ENCODE results near the gene CCL5. TPM values are rescaled to one million over a fixed set of nuclear protein-coding genes. Genes with fewer than 3 reads are reported as not detected.

Gene CCL5
- total and polyA plus RNA-seq, 2 donors (not counting 1 experiment from before 2014, with no cell fraction given), result 2.9 to 5.3 TPM

- Mint-ChIP-seq H3K4me3 (no peak overlapping the region), H3K9me3 (ENCODE audit: insufficient read depth) (no peaks in the 10 kb centered on the region), H3K27me3 (no peaks in the 10 kb centered on the region), H3K27ac (no peak overlapping the region), H3K4me1 (no peaks in the 10 kb centered on the region)
- CTCF ChIA-PET, result no interaction called here
- no peaks in the 10 kb centered on the region for H3K4me1 ChIP-seq (ENCODE audit: control insufficient read depth in 2 of 2, insufficient read depth in 2 of 2, low read length in 2 of 2)
- no peaks in the 10 kb centered on the region for H3K79me2 ChIP-seq (ENCODE audit: control insufficient read depth, insufficient read depth, low read length)
- no peaks in the 10 kb centered on the region for H3K27me3 ChIP-seq (replicated peaks in 1 of 4; ENCODE audit: control extremely low read depth in 1 of 4, control insufficient read depth in 3 of 4, insufficient read depth in 4 of 4, low read length in 3 of 4)
- no peak overlapping the region for H3K27ac ChIP-seq (ENCODE audit: low read length in 2 of 2)
- H3K9ac ChIP-seq (ENCODE audit: low read length), result no peak overlapping the region
- H3K4me2 ChIP-seq (replicated peaks; ENCODE audit: low read depth, low read length, poor library complexity, severe bottlenecking), result no peak overlapping the region
- no peak overlapping the region for H3K4me3 ChIP-seq (ENCODE audit: control extremely low read depth in 1 of 5, extremely low read depth in 1 of 5, insufficient read depth in 1 of 5, low read depth in 2 of 5, low read length in 4 of 5)
- H3K36me3 ChIP-seq (replicated peaks in 1 of 2; ENCODE audit: control extremely low read depth in 1 of 2, control insufficient read depth in 1 of 2, extremely low read depth in 1 of 2, insufficient read depth in 2 of 2, low read length in 1 of 2), result no peaks in the 10 kb centered on the region
- intact Hi-C loops (cut with micrococcal nuclease), result no loop called here
- no peak overlapping the region for H2AFZ ChIP-seq (ENCODE audit: insufficient read depth, low read depth, low read length, poor library complexity, severe bottlenecking)
- POLR2A ChIA-PET, result interaction anchor here (0.6 kb wide), 2 partner anchors 49 to 1603 kb away, joined by 4 to 10 read pairs; no protein-coding TSS in a partner anchor
- WGBS (ENCODE audit: insufficient coverage), result 60% methylated on average over 1 of the region's 3 CpGs
- H4K20me1 ChIP-seq (ENCODE audit: control insufficient read depth, insufficient read depth, low read length, poor library complexity, severe bottlenecking), result no peaks in the 10 kb centered on the region
- DNase-seq (no peak), ATAC-seq (ENCODE audit: low read depth) (no peak)
- H3K9me3 ChIP-seq (ENCODE audit: control extremely low read depth in 1 of 3, control insufficient read depth in 2 of 3, insufficient read depth in 1 of 3, low read length in 2 of 3), result no peaks in the 10 kb centered on the region
- TF ChIP-seq, protein P1, sequence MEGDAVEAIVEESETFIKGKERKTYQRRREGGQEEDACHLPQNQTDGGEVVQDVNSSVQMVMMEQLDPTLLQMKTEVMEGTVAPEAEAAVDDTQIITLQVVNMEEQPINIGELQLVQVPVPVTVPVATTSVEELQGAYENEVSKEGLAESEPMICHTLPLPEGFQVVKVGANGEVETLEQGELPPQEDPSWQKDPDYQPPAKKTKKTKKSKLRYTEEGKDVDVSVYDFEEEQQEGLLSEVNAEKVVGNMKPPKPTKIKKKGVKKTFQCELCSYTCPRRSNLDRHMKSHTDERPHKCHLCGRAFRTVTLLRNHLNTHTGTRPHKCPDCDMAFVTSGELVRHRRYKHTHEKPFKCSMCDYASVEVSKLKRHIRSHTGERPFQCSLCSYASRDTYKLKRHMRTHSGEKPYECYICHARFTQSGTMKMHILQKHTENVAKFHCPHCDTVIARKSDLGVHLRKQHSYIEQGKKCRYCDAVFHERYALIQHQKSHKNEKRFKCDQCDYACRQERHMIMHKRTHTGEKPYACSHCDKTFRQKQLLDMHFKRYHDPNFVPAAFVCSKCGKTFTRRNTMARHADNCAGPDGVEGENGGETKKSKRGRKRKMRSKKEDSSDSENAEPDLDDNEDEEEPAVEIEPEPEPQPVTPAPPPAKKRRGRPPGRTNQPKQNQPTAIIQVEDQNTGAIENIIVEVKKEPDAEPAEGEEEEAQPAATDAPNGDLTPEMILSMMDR (IDR thresholded peaks at IDR 0.05), result no peak
- TF ChIP-seq EZH2 (IDR thresholded peaks at IDR 0.05; ENCODE audit: borderline replicate concordance, insufficient read depth, low read depth, low read length, poor library complexity, severe bottlenecking), result no peak
Observed at GRCh38 chr17:35865412-35866340, 14.5 kb downstream of the CCL5 start.

DNA sequence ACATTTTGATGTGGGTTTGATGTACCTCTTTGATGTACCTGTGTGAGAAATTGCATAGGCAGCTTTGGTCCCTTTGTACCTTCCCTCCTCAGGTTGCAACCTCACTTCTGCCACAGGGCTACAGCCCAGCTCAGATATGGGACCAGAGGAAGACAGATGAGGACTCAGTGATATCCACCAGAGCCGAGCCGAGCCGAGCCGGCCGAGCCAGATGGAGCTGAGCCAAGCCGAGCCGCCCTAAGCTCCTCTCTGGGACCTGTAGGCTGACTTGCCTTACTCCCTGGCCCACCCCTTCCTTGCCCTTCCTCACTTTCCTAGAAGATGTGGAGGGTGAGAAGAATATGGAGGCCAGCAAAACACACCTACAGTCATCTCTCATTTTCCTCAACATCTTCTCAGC, 15.3 kb downstream of the CCL5 start:
- intact Hi-C loops (cut with micrococcal nuclease), result no loop called here
- no peaks in the 10 kb centered on the region for H4K20me1 ChIP-seq (ENCODE audit: control insufficient read depth, insufficient read depth, low read length, poor library complexity, severe bottlenecking)
- H2AFZ ChIP-seq (ENCODE audit: insufficient read depth, low read depth, low read length, poor library complexity, severe bottlenecking), result no peak overlapping the region
- no peak overlapping the region for H3K4me3 ChIP-seq (ENCODE audit: control extremely low read depth in 1 of 5, extremely low read depth in 1 of 5, insufficient read depth in 1 of 5, low read depth in 2 of 5, low read length in 4 of 5)
- no peaks in the 10 kb centered on the region for H3K4me1 ChIP-seq (ENCODE audit: control insufficient read depth in 2 of 2, insufficient read depth in 2 of 2, low read length in 2 of 2)
- no peak overlapping the region for H3K4me3 Mint-ChIP-seq
- H3K27me3 ChIP-seq (replicated peaks in 1 of 4; ENCODE audit: control extremely low read depth in 1 of 4, control insufficient read depth in 3 of 4, insufficient read depth in 4 of 4, low read length in 3 of 4), result no peaks in the 10 kb centered on the region
- no peak for TF ChIP-seq EZH2 (IDR thresholded peaks at IDR 0.05; ENCODE audit: borderline replicate concordance, insufficient read depth, low read depth, low read length, poor library complexity, severe bottlenecking)
- TF ChIP-seq, protein P1 (IDR thresholded peaks at IDR 0.05), result no peak
- H3K4me1 Mint-ChIP-seq, result no peaks in the 10 kb centered on the region
- H3K36me3 ChIP-seq (replicated peaks in 1 of 2; ENCODE audit: control extremely low read depth in 1 of 2, control insufficient read depth in 1 of 2, extremely low read depth in 1 of 2, insufficient read depth in 2 of 2, low read length in 1 of 2), result no peaks in the 10 kb centered on the region
- ChIA-PET POLR2A (interaction anchor here (0.6 kb wide), 1 partner anchor 1602 kb away, joined by 4 read pairs; no protein-coding TSS in a partner anchor), CTCF (no interaction called here)
- no peaks in the 10 kb centered on the region for H3K9me3 ChIP-seq (ENCODE audit: control extremely low read depth in 1 of 3, control insufficient read depth in 2 of 3, insufficient read depth in 1 of 3, low read length in 2 of 3)
- DNase-seq (no peak), ATAC-seq (ENCODE audit: low read depth) (no peak)
- H3K9ac ChIP-seq (ENCODE audit: low read length), result no peak overlapping the region
- no peaks in the 10 kb centered on the region for H3K79me2 ChIP-seq (ENCODE audit: control insufficient read depth, insufficient read depth, low read length)
- H3K27ac Mint-ChIP-seq, result no peak overlapping the region
- no peaks in the 10 kb centered on the region for H3K27me3 Mint-ChIP-seq
- H3K27ac ChIP-seq (ENCODE audit: low read length in 2 of 2), result no peak overlapping the region
- no peak overlapping the region for H3K4me2 ChIP-seq (replicated peaks; ENCODE audit: low read depth, low read length, poor library complexity, severe bottlenecking)
- WGBS (ENCODE audit: insufficient coverage), result no CpG with 5 or more reads among the region's 7 CpGs
- H3K9me3 Mint-ChIP-seq (ENCODE audit: insufficient read depth), result no peaks in the 10 kb centered on the region

Measured in B cell (primary cell).